ENCODE measurements around the gene LINGO4.

DNA sequence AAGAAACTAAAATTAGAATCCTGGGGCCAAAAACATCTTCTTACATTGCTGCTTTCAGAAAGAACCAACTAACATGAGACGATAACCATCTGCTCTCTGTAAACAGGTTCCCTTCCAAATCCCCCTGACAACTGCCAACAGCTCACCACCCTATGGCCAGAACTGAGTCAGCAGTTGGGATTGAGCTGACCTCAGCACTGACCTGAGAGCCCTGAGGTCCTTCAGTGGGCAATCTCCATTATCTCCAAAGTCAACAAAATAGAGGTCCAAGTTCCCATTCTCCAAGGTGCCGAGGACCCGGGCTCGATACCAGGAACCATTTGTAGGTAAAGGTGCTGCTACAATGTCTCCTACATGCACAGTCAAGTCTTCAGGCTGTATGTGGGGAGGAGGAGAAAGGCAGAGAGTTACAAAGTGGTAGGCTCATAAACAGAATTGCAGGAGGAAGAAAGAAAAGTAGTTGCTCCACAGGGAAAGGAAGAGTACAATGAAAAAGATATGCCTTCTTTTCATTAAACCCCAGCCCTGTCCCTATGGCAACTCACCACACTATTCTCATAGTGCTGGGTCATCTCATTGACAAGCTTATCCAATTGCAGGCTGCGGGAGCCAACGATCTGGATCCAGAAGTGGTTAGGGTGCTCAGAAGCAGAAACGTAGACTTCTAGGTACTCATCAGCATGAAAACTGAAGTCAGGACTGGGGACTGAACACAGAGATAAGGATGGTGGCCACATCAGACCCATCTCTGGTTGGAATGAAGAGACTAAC is 29.1 kb downstream of the LINGO4 start:
- TF ChIP-seq, protein P1, sequence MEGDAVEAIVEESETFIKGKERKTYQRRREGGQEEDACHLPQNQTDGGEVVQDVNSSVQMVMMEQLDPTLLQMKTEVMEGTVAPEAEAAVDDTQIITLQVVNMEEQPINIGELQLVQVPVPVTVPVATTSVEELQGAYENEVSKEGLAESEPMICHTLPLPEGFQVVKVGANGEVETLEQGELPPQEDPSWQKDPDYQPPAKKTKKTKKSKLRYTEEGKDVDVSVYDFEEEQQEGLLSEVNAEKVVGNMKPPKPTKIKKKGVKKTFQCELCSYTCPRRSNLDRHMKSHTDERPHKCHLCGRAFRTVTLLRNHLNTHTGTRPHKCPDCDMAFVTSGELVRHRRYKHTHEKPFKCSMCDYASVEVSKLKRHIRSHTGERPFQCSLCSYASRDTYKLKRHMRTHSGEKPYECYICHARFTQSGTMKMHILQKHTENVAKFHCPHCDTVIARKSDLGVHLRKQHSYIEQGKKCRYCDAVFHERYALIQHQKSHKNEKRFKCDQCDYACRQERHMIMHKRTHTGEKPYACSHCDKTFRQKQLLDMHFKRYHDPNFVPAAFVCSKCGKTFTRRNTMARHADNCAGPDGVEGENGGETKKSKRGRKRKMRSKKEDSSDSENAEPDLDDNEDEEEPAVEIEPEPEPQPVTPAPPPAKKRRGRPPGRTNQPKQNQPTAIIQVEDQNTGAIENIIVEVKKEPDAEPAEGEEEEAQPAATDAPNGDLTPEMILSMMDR (IDR thresholded peaks at IDR 0.05; ENCODE audit: low read depth, low read length, poor library complexity, severe bottlenecking) = no peak
- TF ChIP-seq EZH2phosphoT487 (IDR thresholded peaks at IDR 0.05; ENCODE audit: borderline replicate concordance, low read length) = no peak
